HPDE6-E6E7 (cell line): Measurements from ENCODE around the gene PALLD.

Source experiments
- DNase-seq: peaks from one replicate; pipeline ENCODE4 v3.0.0; 2011; ENCODE audit warnings: missing footprints; ENCODE audit errors: extremely low spot score

The PALLD gene

DNA sequence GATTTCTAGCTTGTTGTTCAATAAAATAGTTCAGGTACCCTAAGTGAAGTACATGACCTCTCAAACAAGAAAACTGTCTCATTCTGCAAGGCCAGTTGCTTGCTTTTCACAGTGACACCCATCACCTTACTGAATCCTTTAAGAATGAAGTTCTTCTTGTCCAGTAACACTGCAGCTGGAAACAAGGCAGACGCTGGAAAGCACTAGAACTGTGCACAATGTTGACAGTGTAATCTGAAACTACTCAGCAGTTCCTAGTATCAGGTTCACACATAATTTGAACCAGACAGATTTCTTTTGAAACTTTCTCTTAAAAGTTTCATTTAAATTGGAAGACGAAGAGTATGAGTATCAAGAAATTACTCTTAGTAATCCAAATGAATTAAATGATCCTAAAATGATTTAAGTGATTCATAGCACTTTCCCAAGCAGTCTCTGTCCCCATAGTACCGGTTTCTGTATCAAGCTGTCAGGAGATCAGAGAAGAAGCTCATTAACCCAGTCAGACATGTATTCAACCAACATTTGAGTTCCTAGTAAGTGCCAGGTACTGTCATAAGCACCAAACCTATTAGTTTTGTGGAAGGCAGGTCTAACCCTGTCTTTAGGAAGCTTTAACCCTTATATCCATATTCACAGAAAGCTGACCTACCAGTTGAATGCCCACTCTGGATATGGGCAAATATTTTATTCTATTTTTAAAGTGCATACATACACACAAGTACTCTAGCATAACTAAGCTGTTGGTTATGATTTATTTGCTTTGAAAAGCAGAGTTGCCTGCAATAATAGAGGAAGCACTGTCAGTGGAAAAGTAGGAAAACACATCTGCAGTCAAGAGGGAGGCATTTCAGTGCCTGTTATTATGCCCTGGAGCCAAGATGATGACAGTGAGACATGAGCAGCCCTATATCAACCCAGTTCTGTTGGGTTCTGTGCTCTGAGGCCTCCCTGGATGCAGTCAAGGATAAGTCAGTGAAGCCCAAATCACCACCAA is 63.6 kb downstream of the PALLD start:
- DNase-seq: no peak

- DNase-seq: no peak
Observed at GRCh38 chr4:168562041-168562571, 65.3 kb downstream of the PALLD start.

GRCh38 chr4:168564023-168564422 is 67.2 kb downstream of the PALLD start:
- DNase-seq: no peak

DNA sequence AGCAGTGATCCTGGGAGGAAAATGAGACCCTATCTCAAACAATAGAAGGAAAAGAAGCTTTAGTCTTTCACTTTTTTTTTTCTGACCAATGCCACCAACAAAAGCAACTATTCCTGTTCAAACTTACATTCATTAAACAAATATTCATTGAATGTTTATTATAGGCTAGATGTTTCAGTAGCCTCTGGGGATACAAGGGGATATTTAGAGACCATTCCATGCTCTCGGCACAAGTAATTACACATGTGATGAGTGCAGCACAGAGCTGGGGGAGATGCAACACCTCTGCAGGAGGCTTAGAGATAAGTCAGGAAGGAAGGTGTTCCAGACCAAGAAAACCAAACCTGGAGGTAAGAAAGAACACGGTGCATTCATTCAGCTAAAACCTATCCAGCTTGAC is 68.3 kb downstream of the PALLD start:
- DNase-seq: no peak

DNA sequence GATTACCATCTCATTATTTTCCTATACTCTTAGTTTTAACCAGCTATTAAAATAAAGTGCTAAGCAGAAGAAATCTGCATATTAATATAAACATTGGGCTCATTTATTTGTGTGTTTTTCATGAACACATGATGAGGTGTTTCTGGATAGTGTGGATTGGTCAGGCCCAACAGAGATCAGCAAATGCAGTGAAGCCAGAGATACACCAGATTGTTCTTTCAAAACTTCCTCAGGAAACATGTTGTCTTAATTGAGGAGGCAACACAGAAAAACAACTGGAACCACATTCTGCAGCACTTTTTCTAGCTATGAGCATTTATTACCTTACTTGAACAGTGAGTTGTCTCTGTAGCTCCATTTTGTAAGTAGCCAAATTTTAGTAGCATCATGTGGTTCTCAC is 69.9 kb downstream of the PALLD start:
- no peak for DNase-seq

DNA sequence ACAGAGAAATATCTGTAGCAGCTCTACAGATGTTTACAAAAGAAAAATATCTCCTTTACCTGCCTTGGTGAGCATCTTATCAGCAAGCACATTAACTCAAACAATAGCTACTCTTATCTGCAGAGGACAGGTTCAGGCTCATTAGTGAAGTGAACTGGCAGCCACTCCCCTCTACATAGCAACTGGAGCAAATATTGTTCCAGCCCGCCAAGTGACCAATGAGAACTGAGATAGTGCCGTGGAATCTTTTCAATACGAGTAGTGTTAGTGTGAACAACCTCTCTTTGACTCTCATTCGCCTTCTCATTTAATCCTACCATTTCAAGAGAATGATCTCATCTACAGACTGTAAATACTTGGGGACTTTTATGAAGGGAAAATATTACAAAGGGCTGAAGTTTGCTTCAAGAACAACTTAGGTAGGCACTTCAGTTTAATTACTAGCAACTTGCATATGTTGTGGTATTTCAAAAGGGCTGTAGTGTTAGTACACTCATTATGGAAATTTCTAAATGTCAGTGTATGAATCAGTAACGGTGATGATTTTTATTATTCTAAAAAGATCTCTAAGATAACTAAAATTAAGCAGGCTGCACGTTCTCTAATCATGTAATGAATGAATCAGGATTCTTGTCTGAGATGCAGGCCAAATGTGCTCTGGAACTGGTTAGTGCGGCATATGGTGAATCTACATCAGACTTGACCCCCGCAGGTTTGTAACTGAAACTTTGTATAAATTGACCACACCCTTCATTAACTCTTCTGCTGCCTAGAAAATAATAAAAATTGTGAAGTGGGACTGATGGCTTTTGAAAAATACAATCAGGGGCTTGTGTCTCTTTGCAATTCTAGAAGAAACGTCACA is 72.4 kb downstream of the PALLD start:
- no peak for DNase-seq

DNA sequence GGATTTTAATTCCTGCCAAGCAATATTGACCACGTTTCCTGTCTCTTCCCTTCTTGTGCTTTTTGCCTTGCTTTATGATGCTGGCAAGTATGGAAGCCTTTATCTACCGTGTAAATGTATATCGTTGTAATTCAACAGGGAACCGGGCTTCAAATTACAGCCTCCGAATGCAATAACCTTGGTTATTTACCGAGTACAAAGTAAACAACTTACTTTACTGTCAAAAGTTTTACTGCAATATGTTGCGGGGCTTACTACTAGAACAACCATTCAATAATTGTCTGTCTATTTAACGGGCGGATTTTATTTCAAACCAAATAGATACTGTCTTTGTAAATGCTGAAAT is 73.1 kb downstream of the PALLD start:
- DNase-seq: no peak

- DNase-seq: no peak
Observed at GRCh38 chr4:168570466-168570865, 73.6 kb downstream of the PALLD start.

- no peak for DNase-seq
Observed at GRCh38 chr4:168572002-168572401, 75.2 kb downstream of the PALLD start.

DNA sequence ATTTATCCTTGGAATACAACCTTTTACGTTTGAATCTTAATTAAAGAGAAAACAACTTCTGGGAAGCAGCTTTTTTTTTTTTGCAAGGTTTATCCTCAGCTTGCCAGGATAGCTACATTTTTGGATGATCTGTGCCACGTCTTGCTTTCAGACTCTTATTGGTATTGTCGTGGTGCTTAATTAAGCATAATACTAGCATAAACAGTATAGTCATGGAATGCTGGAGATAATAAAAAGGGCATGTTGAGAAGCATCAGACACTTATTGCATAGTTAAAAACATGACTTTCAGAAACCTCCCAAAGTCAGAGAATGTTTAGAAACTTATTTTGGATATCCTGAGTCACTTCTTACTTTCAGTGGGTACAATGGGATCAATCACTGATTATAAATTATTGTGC is 77.0 kb downstream of the PALLD start:
- DNase-seq: no peak

DNA sequence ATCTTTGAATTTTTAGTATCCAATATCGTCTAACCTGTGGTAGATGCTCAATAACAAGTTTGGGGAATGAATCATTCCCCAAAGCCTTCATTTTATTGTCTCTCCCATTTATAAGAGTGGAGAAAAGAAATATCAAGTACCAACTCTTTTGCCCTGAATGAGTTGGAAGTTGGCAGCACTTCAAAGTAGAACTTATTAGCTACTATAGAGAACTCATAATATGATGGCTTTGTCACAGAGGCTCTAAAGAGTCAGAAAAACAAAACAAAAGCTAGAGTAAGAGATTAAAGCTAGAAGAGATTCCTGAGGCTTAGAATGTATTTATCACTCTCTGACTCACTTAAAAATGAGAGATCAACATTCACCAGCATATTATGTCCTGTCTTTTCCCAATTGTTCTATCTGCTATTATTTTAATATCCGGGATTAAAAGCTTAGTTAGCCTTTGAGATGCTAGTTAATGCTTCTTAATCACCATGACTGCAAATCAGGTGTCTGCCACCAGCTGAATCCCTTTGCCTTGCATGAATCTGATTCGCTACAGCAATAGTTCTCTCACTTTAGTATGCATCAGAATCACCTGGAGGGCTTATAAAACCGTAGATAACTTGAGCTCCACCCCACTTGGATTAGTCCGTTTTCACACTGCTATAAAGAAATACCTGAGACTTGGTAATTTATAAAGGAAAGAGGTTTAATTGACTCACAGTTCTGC is 77.9 kb downstream of the PALLD start:
- DNase-seq: no peak

GRCh38 chr4:168575473-168575872 is 78.6 kb downstream of the PALLD start:
- DNase-seq: no peak

GRCh38 chr4:168577624-168578023 is 80.8 kb downstream of the PALLD start:
- no peak for DNase-seq

DNA sequence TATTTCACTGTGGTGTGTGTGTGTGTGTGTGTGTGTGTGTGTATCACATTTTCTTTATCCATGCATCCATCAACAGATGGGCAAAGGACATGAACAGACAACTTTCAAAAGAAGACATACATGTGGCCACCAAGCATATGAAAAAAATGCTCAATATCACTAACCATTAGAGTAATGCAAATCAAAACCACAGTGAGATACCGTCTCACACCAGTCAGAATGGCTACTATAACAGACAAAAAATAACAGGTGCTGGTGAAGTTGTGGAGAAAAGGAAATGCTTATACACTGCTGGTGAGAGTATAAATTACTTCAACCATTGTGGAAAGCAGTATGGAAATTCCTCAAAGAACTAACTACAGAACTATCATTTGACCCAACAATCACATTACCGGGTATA is 83.4 kb downstream of the PALLD start:
- no peak for DNase-seq

DNA sequence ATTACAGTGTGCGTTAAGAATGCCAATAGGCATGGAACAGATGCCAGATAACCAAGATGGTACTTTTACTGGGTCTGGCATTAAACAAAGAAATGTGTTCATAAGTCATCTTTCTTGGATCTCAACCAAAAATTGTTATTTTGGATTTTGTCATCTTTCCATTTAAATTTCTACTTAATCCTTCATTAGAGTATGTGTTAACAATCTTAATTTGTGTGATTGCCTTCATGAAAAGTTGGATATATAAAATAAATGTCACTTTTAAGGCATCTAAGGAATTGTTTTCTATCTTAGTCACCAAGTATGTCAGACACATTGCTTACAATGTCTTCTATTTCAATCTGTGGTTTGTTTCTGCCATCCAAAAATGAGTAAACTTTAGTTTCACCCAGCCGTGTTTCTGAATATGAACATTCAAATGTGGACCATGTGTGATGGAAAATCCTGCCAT is 87.5 kb downstream of the PALLD start:
- DNase-seq: no peak

- DNase-seq: peak; percentile 70
Observed at GRCh38 chr4:168585168-168586091, 88.6 kb downstream of the PALLD start.

- no peak for DNase-seq
Observed at GRCh38 chr4:168586926-168587325, 90.1 kb downstream of the PALLD start.

DNA sequence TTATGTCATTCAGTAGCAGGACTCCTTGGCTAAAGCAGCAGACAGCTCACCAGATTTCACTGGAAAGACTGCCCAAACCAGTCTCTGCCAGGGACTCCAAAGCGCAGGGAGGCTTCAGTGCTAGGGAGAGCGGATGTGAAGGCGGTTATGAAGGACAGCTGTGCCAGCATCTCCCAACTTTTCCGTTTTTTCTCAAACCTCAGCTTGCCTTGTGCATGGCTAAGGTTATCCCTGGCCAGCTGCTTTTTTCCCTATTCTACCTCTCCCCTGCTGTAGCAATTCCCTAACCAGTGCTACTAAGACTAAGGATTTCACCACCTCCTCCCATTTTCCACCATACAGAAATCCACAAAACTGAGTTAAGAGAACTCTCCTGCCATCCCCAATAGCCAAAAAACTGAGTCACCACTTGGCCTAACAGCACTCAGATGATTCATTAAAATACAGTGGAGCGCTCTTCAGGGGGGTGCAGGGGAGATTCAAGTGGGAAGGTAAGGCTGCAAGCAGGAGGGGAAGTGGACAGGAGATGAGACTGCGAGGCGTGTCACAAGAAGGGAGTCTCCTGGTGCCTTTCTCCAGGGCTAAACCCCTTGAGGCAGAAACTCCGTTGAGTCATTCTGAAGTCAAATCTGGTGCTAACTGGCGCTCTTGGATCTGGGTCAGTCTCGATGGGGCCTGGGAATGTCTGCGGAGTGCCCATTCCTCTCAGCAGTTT is 90.7 kb downstream of the PALLD start:
- DNase-seq: peak; percentile 62

GRCh38 chr4:168588916-168589531 is 92.2 kb downstream of the PALLD start:
- peak; percentile 87 for DNase-seq

DNA sequence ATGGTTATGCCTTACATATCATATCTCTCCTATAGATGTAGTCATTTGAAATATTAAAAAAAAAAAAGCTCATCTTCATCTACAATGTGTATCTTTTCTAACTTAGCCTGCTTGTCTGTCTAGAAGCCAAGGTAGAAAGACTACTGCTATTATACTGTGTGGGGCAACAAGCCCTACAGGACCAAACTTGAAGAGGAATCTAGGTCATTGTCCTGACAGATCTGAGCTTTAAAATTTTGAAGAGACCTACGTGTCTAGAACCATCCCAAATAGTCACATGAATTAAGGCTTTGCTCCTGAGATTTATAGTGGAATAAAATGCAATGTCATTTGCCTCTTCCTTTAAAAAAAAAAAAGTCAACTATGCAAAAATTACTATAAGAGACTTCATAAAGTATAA is 95.8 kb downstream of the PALLD start:
- DNase-seq: no peak
